Neural progenitor cell (in vitro differentiated cells): Measurements from ENCODE around the gene CYP26B1. TPM values are rescaled to one million over a fixed set of nuclear protein-coding genes. Genes with fewer than 3 reads are reported as not detected.

Experiments used
- DNase-seq: peaks from one replicate; pipeline ENCODE4 v3.0.0-alpha.2; 2016; ENCODE audit warnings: low spot score
- H2AFZ ChIP-seq: fragments of 200-600 bp; sonication (generic); replicated peaks from 2 replicates; pipeline ENCODE4 v1.6.1; 2016; ENCODE audit warnings: antibody characterized with exemption
- H3F3A ChIP-seq: fragments of 200-600 bp; sonication (generic); 2 replicates; pipeline ENCODE4 v1.6.1; 2016; ENCODE audit warnings: antibody characterized with exemption, low read depth
- H3K27ac ChIP-seq: fragments of 200-600 bp; sonication (generic); 2 replicates; pipeline ENCODE4 v1.5.1; 2016; ENCODE audit warnings: mild to moderate bottlenecking
- H3K27me3 ChIP-seq: fragments of 200-600 bp; sonication (generic); 2 replicates; pipeline ENCODE4 v1.6.1; 2016; ENCODE audit warnings: mild to moderate bottlenecking, moderate library complexity
- H3K36me3 ChIP-seq: fragments of 200-600 bp; sonication (generic); 2 replicates; pipeline ENCODE4 v1.5.1; 2016
- H3K4me1 ChIP-seq: fragments of 200-600 bp; sonication (generic); 2 replicates; pipeline ENCODE4 v1.6.1; 2016; ENCODE audit warnings: mixed run types
- H3K4me2 ChIP-seq: fragments of 200-600 bp; sonication (generic); 2 replicates; pipeline ENCODE4 v1.6.1; 2016
- H3K4me3 ChIP-seq: fragments of 200-600 bp; sonication (generic); 2 replicates; pipeline ENCODE4 v1.5.1; 2016
- H3K79me2 ChIP-seq: fragments of 200-600 bp; sonication (generic); 2 replicates; pipeline ENCODE4 v1.6.1; 2016; ENCODE audit warnings: low read depth
- H3K9ac ChIP-seq: fragments of 200-600 bp; sonication (generic); 2 replicates; pipeline ENCODE4 v1.6.1; 2016
- H3K9me3 ChIP-seq: fragments of 200-600 bp; sonication (generic); 2 replicates; pipeline ENCODE4 v1.5.1; 2016; ENCODE audit warnings: low read depth
- H4K20me1 ChIP-seq: fragments of 200-600 bp; sonication (generic); 2 replicates; pipeline ENCODE4 v1.6.1; 2016; ENCODE audit warnings: low read depth
- H3K27ac Mint-ChIP-seq: 3 replicates; pipeline ENCODE4 v1.8.0; 2021; ENCODE audit warnings: mixed read lengths
- H3K27me3 Mint-ChIP-seq: 2 replicates; pipeline ENCODE4 v1.8.0; 2022; ENCODE audit warnings: low read depth, mild to moderate bottlenecking, inconsistent platforms, moderate library complexity, mixed read lengths; ENCODE audit not compliant: insufficient read depth
- H3K36me3 Mint-ChIP-seq: 3 replicates; pipeline ENCODE4 v1.8.0; 2021; ENCODE audit warnings: mixed read lengths
- H3K4me1 Mint-ChIP-seq: 3 replicates; pipeline ENCODE4 v1.8.0; 2021; ENCODE audit warnings: mixed read lengths
- H3K4me3 Mint-ChIP-seq: 3 replicates; pipeline ENCODE4 v1.8.0; 2021; ENCODE audit warnings: mild to moderate bottlenecking, moderate library complexity, mixed read lengths
- H3K9me3 Mint-ChIP-seq: 3 replicates; pipeline ENCODE4 v1.8.0; 2020; ENCODE audit warnings: mixed read lengths
- CTCF ChIP-seq: fragments of 200-600 bp; sonication (generic); IDR thresholded peaks from 2 replicates; pipeline ENCODE4 v1.5.1; 2017; ENCODE audit warnings: antibody characterized with exemption, mild to moderate bottlenecking
- EZH2 ChIP-seq: fragments of 200-600 bp; sonication (generic); IDR thresholded peaks from 2 replicates; pipeline ENCODE4 v1.6.1; 2017; ENCODE audit warnings: antibody characterized with exemption, mild to moderate bottlenecking, moderate library complexity
- EZH2phosphoT487 ChIP-seq: fragments of 200-600 bp; sonication (generic); IDR thresholded peaks from 2 replicates; pipeline ENCODE4 v1.6.1; 2017; ENCODE audit warnings: antibody characterized with exemption
- total RNA-seq: library from RNA; depleted of rRNA; stranded (reverse); fragments of >200 nt; gene quantifications from 2 replicates; pipeline ENCODE4 v1.2.3, GENCODE V29; 2015; ENCODE audit warnings: low replicate concordance

CYP26B1 gene
- total RNA-seq, 1 donor from 2014 or later: 0.21 TPM

GRCh38 chr2:72185206-72185605 lies 37.5 kb upstream of the CYP26B1 start:
- no peaks in the 10 kb centered on the region for H3K27me3 ChIP-seq
- no peaks in the 10 kb centered on the region for H3K4me1 Mint-ChIP-seq
- no peak overlapping the region for H3K4me3 ChIP-seq
- no peaks in the 10 kb centered on the region for H3K79me2 ChIP-seq
- DNase-seq: no peak
- no peaks in the 10 kb centered on the region for H3F3A ChIP-seq
- peaks cover 2% of the 10 kb centered on the region for H3K27me3 Mint-ChIP-seq
- no peak overlapping the region for H2AFZ ChIP-seq
- no peaks in the 10 kb centered on the region for H3K36me3 Mint-ChIP-seq
- H3K27ac Mint-ChIP-seq: no peak overlapping the region
- no peaks in the 10 kb centered on the region for H3K36me3 ChIP-seq
- no peaks in the 10 kb centered on the region for H3K4me1 ChIP-seq
- H3K4me3 Mint-ChIP-seq: no peak overlapping the region
- H3K9ac ChIP-seq: no peak overlapping the region
- no peak for TF ChIP-seq EZH2phosphoT487
- no peak for TF ChIP-seq CTCF
- no peak for TF ChIP-seq EZH2
- no peak overlapping the region for H3K4me2 ChIP-seq
- H3K27ac ChIP-seq: no peak overlapping the region
- H3K9me3 Mint-ChIP-seq: no peaks in the 10 kb centered on the region
- no peaks in the 10 kb centered on the region for H3K9me3 ChIP-seq
- H4K20me1 ChIP-seq: no peaks in the 10 kb centered on the region

GRCh38 chr2:72183466-72183865 lies 35.8 kb upstream of the CYP26B1 start:
- H3K27ac ChIP-seq: no peak overlapping the region
- Mint-ChIP-seq H3K4me1 (no peaks in the 10 kb centered on the region), H3K36me3 (peaks cover 9% of the 10 kb centered on the region), H3K9me3 (no peaks in the 10 kb centered on the region), H3K27me3 (peaks cover 2% of the 10 kb centered on the region), H3K4me3 (no peak overlapping the region), H3K27ac (no peak overlapping the region)
- no peak for DNase-seq
- no peaks in the 10 kb centered on the region for H3K4me1 ChIP-seq
- no peak overlapping the region for H3K4me2 ChIP-seq
- no peaks in the 10 kb centered on the region for H3F3A ChIP-seq
- H3K36me3 ChIP-seq: no peaks in the 10 kb centered on the region
- H3K79me2 ChIP-seq: no peaks in the 10 kb centered on the region
- no peaks in the 10 kb centered on the region for H3K27me3 ChIP-seq
- H3K9ac ChIP-seq: no peak overlapping the region
- no peaks in the 10 kb centered on the region for H3K9me3 ChIP-seq
- H2AFZ ChIP-seq: no peak overlapping the region
- no peak overlapping the region for H3K4me3 ChIP-seq
- TF ChIP-seq CTCF: no peak
- H4K20me1 ChIP-seq: no peaks in the 10 kb centered on the region

- H3K79me2 ChIP-seq: no peaks in the 10 kb centered on the region
- no peaks in the 10 kb centered on the region for H3K27me3 ChIP-seq
- Mint-ChIP-seq H3K36me3 (peaks cover 9% of the 10 kb centered on the region), H3K4me1 (no peaks in the 10 kb centered on the region), H3K9me3 (no peaks in the 10 kb centered on the region), H3K27me3 (peaks cover under 1% of the 10 kb centered on the region), H3K4me3 (no peak overlapping the region), H3K27ac (no peak overlapping the region)
- no peaks in the 10 kb centered on the region for H3K9me3 ChIP-seq
- H3K4me3 ChIP-seq: no peak overlapping the region
- H3K4me2 ChIP-seq: no peak overlapping the region
- no peaks in the 10 kb centered on the region for H3F3A ChIP-seq
- H3K9ac ChIP-seq: no peak overlapping the region
- H2AFZ ChIP-seq: no peak overlapping the region
- no peak for TF ChIP-seq CTCF
- H4K20me1 ChIP-seq: no peaks in the 10 kb centered on the region
- H3K27ac ChIP-seq: no peak overlapping the region
- DNase-seq: no peak
- no peaks in the 10 kb centered on the region for H3K4me1 ChIP-seq
- no peaks in the 10 kb centered on the region for H3K36me3 ChIP-seq
Observed at GRCh38 chr2:72183016-72183415, 35.4 kb upstream of the CYP26B1 start.

GRCh38 chr2:72182547-72182946 lies 34.9 kb upstream of the CYP26B1 start:
- H3K79me2 ChIP-seq: no peaks in the 10 kb centered on the region
- TF ChIP-seq EZH2 (no peak), CTCF (no peak), EZH2phosphoT487 (no peak)
- no peaks in the 10 kb centered on the region for H3K4me1 ChIP-seq
- H3K27ac Mint-ChIP-seq: no peak overlapping the region
- no peaks in the 10 kb centered on the region for H3K9me3 ChIP-seq
- peaks cover 12% of the 10 kb centered on the region for H3K36me3 Mint-ChIP-seq
- H3K4me3 ChIP-seq: no peak overlapping the region
- no peaks in the 10 kb centered on the region for H3F3A ChIP-seq
- H3K4me1 Mint-ChIP-seq: no peaks in the 10 kb centered on the region
- no peak overlapping the region for H3K9ac ChIP-seq
- H2AFZ ChIP-seq: no peak overlapping the region
- DNase-seq: no peak
- no peak overlapping the region for H3K4me3 Mint-ChIP-seq
- no peaks in the 10 kb centered on the region for H3K27me3 Mint-ChIP-seq
- H4K20me1 ChIP-seq: no peaks in the 10 kb centered on the region
- H3K27me3 ChIP-seq: no peaks in the 10 kb centered on the region
- H3K9me3 Mint-ChIP-seq: no peaks in the 10 kb centered on the region
- H3K27ac ChIP-seq: no peak overlapping the region
- H3K36me3 ChIP-seq: no peaks in the 10 kb centered on the region
- no peak overlapping the region for H3K4me2 ChIP-seq
